Peyer's patch (tissue), 4 donors: ENCODE measurements around the gene ZDHHC13.

Experiments used
- CTCF ChIP-seq, 6 experiments: fragments of 450-650 bp in 4 of 6; fragments of 200-600 bp in 2 of 6; sonication (generic) in 1 of 6; IDR thresholded peaks; one replicate each; pipeline ENCODE4 v1.5.1; 2017 to 2019; ENCODE audit warnings: antibody characterized with exemption in 6 of 6, mild to moderate bottlenecking in 3 of 6, moderate library complexity in 1 of 6
- POLR2A ChIP-seq, 2 donors: fragments of 450-650 bp; IDR thresholded peaks; one replicate each; pipeline ENCODE4 v1.5.1; 2017; ENCODE audit warnings: antibody characterized with exemption in 2 of 2, mild to moderate bottlenecking in 2 of 2, moderate library complexity in 2 of 2

GRCh38 chr11:19105011-19105410 is 12.0 kb upstream of the ZDHHC13 start:
- no peak for TF ChIP-seq CTCF (IDR thresholded peaks at IDR 0.05)
- TF ChIP-seq POLR2A (IDR thresholded peaks at IDR 0.05), result no peak
